Activated CD8-positive, alpha-beta memory T cell treated with anti-CD3 and anti-CD28 coated beads, Interleukin-2, amount 50 U/mL, for 4 hours (primary cell): Measurements from ENCODE around the gene NXPE3.

Source experiments
- DNase-seq: peaks from one replicate; pipeline ENCODE4 v3.0.0-alpha.2; 2020

NXPE3 gene

DNA sequence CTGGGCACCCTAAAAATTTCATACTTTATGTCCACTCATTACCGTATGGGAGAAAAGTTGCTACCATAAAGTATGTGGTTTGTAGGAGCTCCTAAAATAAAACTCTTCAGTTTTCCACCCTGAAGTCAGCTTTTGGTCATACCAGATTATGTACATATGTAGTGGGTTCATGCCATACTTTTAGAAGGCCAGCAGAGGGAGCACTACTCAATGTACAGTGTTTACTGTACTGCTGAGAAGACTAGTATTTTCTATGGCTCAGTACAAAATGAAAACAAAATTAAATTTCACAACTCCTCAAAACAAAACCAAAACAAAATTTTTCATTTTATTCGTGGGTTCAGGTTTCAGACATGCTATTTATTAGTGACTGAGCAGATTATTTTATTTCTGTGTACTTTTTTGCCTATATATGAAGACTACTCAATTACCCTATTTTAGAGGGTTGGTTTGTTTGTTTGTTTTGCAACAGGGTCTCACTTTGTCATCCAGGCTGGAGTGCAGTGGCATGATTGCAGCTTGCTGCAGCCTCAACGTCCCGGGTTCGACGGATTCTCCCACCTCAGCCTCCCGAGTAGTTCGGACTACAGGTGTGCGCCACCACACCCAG, 24.3 kb downstream of the NXPE3 start:
- peak; percentile 47 for DNase-seq

DNA sequence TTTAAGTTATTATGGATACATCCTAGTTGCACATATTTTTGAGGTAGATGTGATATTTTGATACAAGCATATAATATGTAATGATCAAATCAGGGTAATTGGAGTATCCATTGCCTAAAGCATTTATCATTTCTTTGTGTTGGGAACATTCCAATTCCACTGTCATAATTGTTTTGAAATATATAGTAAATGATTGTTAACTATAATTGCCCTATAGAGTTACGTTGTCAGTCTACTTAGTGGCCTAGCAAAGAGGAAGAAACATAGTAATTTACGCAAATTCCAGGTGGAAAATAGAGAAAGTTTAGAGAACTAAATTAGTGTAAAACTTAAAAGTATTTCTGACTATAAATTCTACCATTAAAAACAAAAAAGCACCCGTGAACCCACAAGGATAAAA, 24.9 kb downstream of the NXPE3 start:
- DNase-seq: no peak

DNA sequence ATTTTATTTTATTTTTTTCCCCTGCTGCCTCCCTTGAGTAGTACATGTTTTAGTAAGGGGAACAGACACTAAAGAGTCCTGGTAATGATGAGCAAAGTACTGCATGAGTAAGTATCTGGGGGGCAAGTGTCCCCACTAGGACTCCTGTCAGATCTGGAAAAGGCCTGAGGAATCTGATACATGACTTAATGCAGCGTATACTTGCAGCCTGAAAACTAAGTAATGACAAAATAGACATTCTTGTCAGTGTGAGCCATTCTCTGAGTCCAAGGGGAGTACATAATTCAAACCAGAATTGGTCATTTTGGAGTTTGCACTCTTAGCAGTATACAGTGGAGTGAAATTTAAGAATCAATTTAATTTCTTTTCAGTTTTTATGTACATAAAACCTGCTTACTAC, 27.5 kb downstream of the NXPE3 start:
- no peak for DNase-seq

DNA sequence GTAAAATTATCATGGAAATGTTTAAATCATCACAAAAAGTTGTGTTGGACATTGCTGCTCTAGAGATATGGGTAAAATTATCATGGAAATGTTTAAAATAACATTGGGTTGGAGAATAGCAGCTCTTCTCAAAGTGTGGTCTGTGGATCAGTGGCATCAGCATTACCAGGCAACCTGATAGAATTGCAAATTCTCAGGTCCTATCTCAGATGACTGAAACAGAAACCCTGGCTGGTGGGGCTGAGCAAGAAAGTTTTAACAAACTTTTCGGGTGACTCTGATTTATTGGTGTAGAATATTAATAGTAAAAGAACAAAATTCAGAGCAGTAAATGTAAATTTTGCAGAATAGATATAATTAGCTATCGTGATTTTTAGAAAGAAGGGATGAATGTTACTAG, 28.9 kb downstream of the NXPE3 start:
- DNase-seq: no peak

DNA sequence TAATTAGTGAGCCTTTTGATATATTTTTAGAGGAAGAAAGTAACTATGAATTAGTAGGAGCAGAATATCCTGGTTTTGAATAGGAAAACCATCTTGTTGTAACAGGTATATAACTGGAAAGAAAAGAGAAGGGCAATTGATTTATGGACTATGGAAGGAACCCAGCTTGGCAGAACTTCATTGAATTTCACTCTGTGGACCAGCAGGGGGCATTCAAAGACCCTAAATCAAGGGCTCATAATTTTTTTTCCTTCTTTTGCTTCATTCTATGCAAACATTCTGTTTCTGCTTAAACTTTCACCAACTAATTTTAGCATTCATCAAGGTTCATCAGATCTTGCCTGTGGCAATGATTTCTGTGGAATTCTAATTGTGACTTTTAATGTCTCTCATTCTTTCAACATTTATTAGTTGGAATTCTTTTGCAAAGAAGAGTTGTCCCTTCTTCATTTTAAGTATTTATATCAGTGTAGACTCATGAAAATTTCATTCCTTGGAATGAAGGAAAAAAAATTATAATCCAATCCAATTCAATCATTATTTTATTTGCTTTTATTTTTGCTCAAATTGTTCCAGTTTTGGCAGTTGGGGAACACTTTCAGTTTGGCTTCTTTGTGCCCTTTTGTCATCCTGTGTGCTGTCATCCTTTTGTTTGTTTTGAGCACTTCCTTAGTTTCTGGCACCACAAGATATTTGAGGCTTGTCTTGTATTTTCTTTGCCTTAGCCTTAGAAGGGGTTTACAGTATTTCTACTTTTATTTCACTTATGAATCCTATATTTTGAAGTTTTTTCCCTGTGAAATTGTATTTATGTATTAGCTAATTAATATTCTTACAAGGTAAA, 30.4 kb downstream of the NXPE3 start:
- peak; percentile 38 for DNase-seq

DNA sequence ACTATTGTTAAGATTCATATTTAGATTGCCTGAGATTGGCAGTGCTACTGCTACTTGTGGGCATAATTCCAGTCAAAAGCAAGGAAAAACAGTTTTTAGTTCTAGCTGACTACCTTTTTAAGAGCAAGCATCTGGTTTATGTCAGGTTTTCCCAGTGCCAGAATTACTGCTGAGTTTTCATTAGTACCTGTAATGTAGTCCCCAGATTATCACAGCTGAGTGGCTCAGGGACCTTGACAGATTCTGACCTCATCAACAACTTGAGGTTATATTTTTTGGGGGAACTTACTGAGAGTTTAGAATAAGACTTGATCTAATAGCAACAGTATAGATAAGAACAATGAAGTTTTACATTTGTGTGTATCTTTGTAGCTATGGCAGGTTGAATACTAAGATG, 31.0 kb downstream of the NXPE3 start:
- no peak for DNase-seq

DNA sequence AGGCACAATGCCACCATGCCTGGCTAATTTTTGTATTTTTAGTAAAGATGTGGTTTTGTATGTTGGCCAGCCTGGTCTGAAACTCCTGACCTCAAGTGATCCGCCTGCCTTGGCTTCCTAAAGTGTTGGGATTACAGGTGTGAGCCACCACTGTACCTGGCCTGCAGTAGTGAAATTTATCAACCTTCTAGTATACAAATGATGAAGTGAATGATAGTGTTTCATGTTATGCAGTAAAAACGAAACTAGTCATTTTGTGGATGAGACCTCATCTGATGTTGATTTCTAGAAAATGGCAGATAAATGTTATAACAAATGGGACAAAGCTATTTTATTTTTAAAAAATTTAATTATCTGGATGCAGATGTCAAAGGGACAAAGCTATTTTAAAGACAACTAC, 32.9 kb downstream of the NXPE3 start:
- no peak for DNase-seq

DNA sequence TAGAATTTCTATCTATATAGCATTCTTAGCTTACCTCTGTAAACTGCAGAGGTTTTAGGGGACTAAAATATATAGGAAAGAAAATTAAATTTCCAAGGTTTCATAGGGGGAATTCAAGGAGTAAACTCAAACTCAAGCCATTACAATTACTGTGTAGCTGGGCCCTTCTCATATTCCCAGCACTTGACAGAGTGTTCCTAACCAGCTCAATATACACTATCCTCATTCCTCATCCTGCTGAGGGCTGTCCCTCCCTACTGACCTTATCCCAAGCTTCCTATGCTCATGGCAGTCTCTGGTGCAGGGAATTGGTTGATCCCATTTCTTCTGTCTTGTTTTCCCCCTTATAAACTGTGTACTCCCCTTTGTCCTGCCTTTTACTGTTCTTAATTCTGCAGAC, 33.9 kb downstream of the NXPE3 start:
- no peak for DNase-seq

DNA sequence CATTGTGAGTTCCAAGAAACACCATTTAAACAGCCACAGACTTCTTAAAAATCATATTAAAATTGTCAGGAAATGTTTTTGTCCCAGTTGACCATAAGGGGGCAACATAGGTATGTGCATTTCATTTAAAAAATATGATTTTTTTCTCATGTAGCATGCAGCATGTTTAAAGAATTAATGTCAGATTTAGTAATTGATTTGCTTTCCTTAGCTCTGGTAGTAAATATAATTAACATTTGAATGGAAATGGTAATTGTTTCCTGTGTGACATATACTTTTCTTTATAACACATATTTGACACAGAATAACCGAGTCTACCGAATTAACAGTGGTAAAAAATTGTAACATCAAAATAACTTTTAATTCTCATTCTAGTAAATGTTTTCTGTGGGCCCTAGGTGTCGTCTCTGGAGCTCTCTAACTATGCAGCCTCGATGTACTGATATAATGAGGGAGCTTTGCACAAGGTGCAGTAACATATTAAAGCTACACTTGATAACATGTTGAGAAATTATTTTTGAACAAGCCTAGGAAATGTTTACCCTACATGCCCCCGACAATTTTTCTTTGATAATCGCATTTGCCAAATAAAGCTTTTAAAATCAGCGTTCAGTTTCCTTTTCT, 34.9 kb downstream of the NXPE3 start:
- DNase-seq: no peak

DNA sequence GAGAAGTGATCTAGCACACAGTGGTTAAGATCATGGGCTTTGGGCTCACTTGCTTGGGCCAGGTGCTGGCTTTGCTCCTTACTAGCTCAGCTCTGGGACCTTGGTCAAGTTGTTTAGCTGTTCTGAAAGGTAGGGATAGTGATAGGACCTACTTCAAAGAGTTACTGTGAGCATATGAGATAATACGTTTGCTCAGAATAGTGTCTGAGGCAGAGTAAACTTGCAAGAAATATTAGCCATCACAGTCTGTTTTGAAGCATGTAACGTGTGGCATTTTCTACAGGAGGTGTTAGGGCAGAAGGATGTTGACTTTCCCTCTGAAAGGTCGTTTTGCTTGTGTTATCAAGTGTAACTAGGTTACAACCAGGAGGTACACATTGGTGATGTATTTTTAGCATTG, 35.8 kb downstream of the NXPE3 start:
- DNase-seq: no peak

DNA sequence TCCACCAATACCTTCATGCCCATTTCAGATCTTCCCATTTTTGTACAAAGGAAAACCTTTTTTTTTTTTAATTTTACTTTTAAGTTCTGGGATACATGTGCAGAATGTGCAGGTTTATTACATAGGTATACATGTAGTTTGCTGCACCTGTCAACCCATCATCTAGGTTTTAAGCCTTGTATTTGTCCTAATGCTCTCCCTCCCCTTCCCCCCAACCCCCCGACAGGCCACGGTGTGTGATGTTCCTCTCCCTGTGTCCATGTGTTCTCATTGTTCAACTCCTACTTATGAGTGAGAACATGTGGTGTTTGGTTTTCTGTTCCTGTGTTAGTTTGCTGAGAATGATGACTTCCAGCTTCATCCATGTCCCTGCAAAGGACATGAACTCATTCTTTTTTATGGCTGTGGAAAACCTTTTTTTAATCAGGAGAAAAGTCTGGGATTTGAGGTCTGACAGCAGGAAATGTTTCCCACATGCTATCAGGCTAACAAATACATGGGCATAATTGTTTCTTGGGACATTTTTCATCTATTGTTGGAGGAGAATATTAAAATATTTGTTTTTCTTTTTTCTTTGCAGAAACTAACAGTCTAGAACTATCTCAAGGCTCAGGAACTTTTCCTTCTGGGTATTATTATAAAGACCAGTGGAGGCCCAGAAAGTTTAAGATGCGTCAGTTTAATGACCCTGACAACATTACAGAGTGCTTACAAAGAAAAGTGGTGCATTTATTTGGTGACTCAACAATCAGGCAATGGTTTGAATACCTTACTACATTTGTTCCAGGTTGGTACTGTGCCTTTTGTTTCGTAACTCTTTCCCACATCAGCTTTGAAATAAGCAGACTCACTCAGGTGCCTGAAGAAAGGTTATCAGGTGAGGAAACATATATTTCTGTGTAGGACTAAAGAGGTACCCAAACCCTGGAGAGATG, 37.5 kb downstream of the NXPE3 start:
- no peak for DNase-seq

DNA sequence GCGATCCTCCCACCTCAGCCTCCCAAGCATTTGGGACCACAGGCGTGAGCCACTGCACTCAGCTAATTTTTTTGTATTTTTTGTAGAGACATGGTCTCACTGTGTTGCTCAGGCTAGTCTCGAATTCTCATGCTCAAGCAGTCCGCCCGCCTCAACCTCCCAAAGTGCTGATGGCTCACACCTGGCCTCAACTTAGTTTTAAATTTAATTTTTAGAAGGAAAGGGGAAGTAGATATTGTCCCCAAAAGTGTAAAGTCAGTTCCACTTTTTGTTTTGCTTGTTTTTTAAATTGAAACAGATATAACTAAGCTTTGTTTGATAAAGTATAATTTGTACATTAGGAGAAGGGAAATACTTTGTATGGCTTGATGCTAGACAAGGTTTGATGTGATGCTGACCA, 39.0 kb downstream of the NXPE3 start:
- DNase-seq: no peak

DNA sequence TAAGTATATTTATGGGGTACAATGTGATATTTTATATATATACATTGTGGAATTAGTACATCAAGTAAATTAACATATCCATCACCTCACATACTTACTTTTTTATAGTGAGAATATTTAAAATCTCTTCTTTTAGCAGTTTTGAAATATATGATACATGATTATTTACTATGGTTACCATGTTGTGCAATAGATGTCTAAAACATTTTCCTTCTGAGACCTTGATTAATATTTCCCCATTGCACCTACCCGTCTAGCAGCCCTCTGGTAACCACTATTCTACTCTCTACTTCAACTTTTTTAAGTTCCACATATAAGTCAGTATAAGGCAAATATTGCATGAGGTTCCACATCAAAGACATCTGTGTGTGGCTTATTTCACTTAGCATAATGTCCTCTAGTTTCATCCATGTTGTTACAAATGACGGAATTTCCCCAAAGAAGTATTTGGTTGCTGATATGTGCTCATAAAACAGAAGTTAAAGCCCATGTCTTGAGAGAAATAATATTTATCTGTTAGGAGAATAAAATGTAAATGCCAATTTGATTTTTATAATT, 40.7 kb downstream of the NXPE3 start:
- no peak for DNase-seq

DNA sequence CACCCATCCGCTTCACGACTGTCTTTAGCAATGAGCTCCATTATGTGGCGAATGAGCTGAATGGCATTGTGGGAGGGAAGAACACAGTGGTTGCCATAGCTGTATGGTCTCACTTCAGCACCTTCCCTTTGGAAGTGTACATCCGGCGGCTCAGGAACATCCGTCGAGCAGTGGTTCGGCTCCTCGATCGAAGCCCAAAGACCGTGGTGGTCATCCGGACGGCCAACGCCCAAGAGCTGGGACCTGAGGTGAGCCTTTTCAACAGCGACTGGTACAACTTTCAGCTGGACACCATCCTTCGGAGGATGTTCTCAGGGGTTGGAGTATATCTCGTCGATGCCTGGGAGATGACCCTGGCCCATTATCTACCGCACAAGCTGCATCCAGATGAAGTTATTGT, 42.5 kb downstream of the NXPE3 start:
- DNase-seq: no peak

DNA sequence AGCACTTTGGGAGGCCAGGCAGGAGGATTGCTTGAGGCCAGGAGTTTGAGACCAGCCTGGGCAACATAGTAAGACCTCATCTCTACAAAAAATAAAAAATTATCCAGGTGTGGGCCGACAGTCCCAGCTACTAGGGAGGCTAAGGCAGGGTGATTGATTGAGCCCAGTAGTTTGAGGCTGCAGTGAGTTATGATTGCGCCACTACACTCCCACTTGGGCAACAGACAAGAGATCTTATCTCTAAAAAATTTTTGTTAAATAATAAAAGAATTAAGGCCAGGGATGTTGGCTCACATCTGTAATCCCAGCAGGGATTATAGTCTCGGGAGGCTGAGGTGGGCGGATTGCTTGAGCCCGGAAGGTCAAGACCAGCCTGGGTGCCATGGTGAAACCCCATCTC, 44.5 kb downstream of the NXPE3 start:
- DNase-seq: no peak

DNA sequence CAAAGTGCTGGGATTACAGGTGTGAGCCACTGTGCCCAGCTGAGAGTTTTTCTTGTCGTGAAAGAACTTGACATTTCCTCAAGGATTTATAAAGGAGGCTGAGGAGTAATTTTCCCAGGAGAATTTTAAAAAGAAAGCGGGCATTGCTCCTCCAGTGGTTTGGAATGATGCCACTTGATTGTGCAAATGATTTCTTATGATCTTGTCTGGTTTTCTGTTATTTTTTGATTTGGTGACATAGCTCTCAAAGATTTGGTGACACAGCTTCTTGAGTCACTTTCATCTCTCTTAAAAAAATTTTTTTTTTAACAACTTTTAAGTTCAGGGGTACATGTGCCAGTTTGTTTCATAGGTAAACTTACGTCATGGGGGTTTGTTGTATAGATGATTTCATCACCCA, 45.7 kb downstream of the NXPE3 start:
- no peak for DNase-seq

DNA sequence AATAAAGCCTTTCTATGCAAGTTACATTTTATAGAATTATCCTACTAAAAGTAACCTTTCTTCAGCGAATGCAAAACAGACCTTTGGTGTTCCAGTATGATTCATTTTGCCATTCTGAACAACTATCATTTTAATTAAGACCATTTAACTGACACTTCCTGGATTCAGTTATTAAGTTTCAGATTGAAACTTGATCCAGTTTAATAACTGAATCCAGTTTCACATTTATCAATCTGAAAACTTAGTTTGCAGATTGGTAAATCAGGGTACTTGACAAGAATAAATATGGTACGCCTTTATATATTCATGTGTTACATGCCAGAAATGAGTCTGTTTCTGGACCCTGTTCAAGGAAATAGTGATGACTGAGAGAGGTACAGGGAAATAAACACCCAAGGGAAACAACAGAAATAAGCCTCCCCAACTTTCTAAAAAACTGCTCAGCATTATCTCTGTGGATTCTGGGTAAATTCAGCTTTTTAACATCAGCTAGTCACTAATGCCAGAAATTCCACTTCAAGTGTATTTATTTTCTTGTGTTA, 47.0 kb downstream of the NXPE3 start:
- no peak for DNase-seq

DNA sequence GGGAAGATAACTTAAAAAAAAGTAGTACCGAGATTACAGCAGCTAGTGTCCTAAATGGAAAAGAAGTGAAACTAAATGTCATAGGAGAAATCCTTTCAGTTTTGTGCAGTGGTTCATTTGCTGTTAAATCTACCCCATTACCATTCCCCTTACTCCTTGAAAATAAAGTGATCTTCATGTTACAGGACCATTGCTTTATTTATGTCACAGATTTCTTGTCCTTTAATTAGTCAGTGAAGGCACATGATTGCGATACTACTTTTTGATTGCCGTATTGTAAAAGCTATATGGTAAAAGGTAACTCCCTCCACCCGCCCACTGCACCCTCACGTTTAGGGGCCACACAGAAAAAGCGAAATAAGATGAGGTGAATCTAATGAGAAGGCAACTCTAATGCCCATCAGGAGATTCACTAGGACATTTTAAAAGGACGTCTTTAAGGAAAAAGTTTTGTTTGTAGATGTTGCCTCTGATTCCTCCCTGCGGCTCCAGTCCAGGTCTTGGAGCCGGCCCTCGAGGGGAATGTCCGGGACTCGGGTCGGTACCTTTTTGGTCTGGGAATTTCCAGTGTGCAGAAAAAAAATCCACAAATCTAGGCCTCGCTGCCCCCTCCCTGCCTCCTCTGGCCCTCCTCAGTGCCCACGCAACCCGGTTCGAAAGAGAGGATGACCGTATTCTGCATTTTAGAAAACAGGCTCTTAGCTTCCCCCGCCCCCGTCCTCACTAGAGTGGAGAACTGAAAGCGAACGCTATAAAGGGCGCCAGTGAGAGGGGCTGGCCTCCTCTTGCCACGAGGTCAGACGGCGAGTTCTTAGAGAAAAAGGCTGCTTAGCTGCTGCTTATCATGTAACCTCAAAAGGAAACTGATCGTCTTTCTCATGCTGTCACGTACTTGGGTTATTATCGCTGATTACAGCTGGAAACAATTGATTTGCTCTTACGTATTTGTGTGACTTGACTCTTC, 48.5 kb downstream of the NXPE3 start:
- peak; percentile 80 for DNase-seq

DNA sequence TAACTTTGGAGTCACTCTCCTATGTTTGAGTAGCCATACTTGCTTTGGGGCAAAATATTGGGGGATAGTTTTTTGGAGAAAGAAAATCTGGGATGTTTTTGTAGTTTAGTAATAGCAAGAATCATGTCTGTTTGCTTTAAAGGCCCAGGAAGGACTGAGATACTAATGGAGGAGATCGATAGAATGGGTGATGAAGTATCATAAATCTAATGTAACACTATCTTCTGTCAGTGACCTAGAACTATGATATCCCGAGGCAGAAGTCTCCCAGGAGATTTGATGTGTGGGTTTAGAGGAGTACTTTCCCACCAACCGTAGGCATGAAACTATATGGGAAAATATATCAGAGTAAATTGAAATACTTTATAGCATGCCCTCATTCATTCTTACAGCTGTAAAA, 49.3 kb downstream of the NXPE3 start:
- no peak for DNase-seq

DNA sequence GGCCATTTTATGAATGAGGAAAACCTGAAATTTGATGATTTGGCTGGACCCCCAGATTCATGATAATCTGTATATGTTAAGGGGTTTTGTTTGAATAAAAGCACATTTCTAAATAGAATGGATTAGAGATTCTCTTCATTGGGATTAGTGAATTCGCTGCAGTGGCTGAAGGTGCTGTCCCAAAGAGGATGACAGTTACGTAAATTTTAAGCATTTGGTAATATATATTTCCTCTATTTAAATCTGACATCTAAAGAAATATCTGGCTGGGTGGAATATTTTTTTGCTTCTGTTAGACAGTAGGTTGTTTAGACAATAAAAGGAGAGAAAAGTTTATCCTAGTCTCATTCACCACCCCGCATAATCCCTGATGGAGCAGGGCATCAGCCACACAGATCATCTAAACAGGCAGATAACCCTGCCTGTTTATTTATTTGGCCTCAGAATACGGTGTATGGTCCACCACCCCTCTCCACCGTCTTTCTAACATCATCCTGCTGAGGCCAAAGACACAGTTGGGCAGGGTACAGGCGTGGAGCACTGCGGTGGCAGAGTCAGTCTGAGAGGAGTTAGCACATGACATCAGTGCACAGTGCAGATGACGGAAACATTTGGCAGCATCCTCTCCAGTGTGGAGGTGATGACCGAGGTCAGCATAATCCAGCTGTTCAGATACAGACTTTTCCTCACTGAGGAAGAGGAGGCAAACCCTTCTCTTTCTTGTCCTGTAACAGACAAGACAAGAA, 49.9 kb downstream of the NXPE3 start:
- peak; percentile 47 for DNase-seq

DNA sequence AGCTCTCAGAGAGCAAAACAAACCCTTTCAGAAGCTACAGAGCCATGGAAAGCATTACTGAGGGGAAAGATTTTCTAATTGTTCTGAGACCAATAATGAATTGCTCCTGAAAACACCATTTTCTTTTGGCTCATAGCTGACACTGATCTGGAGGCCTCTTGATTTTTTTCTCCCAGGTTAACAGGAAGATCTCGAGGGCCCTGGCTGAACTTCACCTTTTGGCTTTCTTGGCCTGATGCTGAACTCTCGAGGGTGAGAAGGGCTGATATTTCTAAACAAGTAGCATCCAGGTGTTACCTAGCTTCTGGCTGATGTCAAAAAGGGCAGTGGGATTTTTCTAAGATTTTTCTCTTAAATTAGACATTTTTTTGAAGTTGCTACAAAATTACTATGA, 50.4 kb downstream of the NXPE3 start:
- no peak for DNase-seq
